ENCODE measurements around the gene SCML1.

- TF ChIP-seq EZH2phosphoT487 (IDR thresholded peaks at IDR 0.05; ENCODE audit: low read depth) (no peak), CTCF (IDR thresholded peaks at IDR 0.05; ENCODE audit: low read depth, low read length) (no peak)
Measured at GRCh38 chrX:17773221-17773876, 36.1 kb downstream of the SCML1 start.
